ENCODE data around the gene AFDN.

Gene AFDN

GRCh38 chr6:167892835-167893815 is 66.4 kb downstream of the AFDN start:
- TF ChIP-seq CTCF (conservative IDR thresholded peaks at IDR 0.05; ENCODE audit: low read depth, low read length), result no peak
- peak; percentile 64 for DNase-seq (ENCODE audit: low read depth)

GRCh38 chr6:167894965-167895364 is 68.3 kb downstream of the AFDN start:
- no peak for TF ChIP-seq CTCF (conservative IDR thresholded peaks at IDR 0.05; ENCODE audit: low read depth, low read length)
- H3K4me3 ChIP-seq (ENCODE audit: low read depth, low read length), result no peak overlapping the region
- DNase-seq (ENCODE audit: low read depth), result no peak

More at GRCh38 chr6:167892835-167893815, 66.4 kb downstream of the AFDN start:
- no peak overlapping the region for H3K4me3 ChIP-seq (ENCODE audit: low read depth, low read length)

GRCh38 chr6:167896648-167897047 is 69.9 kb downstream of the AFDN start:
- H3K4me3 ChIP-seq (ENCODE audit: low read depth, low read length), result no peak overlapping the region
- DNase-seq (ENCODE audit: low read depth), result no peak
- no peak for TF ChIP-seq CTCF (conservative IDR thresholded peaks at IDR 0.05; ENCODE audit: low read depth, low read length)

- no peak overlapping the region for H3K4me3 ChIP-seq (ENCODE audit: low read depth, low read length)
- DNase-seq (ENCODE audit: low read depth), result peak; percentile 75
- peak; percentile 74 for TF ChIP-seq CTCF (conservative IDR thresholded peaks at IDR 0.05; ENCODE audit: low read depth, low read length)
Observed at GRCh38 chr6:167898673-167899311, 72.1 kb downstream of the AFDN start.

GRCh38 chr6:167904791-167905190 is 78.1 kb downstream of the AFDN start:
- no peak overlapping the region for H3K4me3 ChIP-seq (ENCODE audit: low read depth, low read length)
- no peak for TF ChIP-seq CTCF (conservative IDR thresholded peaks at IDR 0.05; ENCODE audit: low read depth, low read length)
- DNase-seq (ENCODE audit: low read depth), result no peak

GRCh38 chr6:167906899-167907298 is 80.2 kb downstream of the AFDN start:
- TF ChIP-seq CTCF (conservative IDR thresholded peaks at IDR 0.05; ENCODE audit: low read depth, low read length), result no peak
- no peak overlapping the region for H3K4me3 ChIP-seq (ENCODE audit: low read depth, low read length)
- peak; percentile 40 for DNase-seq (ENCODE audit: low read depth)

All from choroid plexus epithelial cell (primary cell).